ENCODE measurements around the gene ANKRD63. TPM values are rescaled to one million over a fixed set of nuclear protein-coding genes. Genes with fewer than 3 reads are reported as not detected.

ANKRD63 gene
- total RNA-seq, 1 experiment from 2014 or later, result 1.2 TPM

GRCh38 chr15:40327457-40327856 is 44.6 kb upstream of the ANKRD63 start:
- H3K27ac ChIP-seq (ENCODE audit: low read length), result no peak overlapping the region

GRCh38 chr15:40325700-40326099 is 42.8 kb upstream of the ANKRD63 start:
- H3K4me3 ChIP-seq (ENCODE audit: low read length), result peak overlapping the region; percentile 84
- no peaks in the 10 kb centered on the region for H3K9me2 ChIP-seq (replicated peaks; ENCODE audit: low read length)
- H3K27ac ChIP-seq (ENCODE audit: low read length), result no peak overlapping the region
- H3K4me2 ChIP-seq (ENCODE audit: low read length), result peak overlapping the region; percentile 81
- no peak overlapping the region for H2AFZ ChIP-seq (ENCODE audit: low read length)
- H3K9me3 ChIP-seq (ENCODE audit: low read length), result no peaks in the 10 kb centered on the region
- H3F3A ChIP-seq (ENCODE audit: low read length, unreplicated experiment), result peaks cover 4% of the 10 kb centered on the region
- H3K9ac ChIP-seq (ENCODE audit: low read length), result 0 out of 2 replicates have a peak overlapping the region, but pooled peaks have one; percentile 67
- no peaks in the 10 kb centered on the region for H3K27me3 ChIP-seq (ENCODE audit: low read length)
- no peak for ATAC-seq
- TF ChIP-seq EZH2phosphoT487 (IDR thresholded peaks at IDR 0.05; ENCODE audit: borderline replicate concordance, low read length), result no peak
- no peak for TF ChIP-seq CTCF (conservative IDR thresholded peaks at IDR 0.05; ENCODE audit: low read depth, low read length)
- TF ChIP-seq EZH2 (IDR thresholded peaks at IDR 0.05; ENCODE audit: low read length, unreplicated experiment), result no peak
- no peaks in the 10 kb centered on the region for H3K36me3 ChIP-seq (ENCODE audit: low read depth, low read length)
- no peak for DNase-seq
- ChIA-PET CTCF (interaction anchor here (0.8 kb wide), 1 partner anchor 42 kb away, joined by 3 read pairs; no protein-coding TSS in a partner anchor), POLR2A (ENCODE audit: unreplicated experiment) (interaction anchor here (1.3 kb wide), 1 partner anchor 14 kb away, joined by 9 read pairs; no protein-coding TSS in a partner anchor)
- intact Hi-C loops (cut with micrococcal nuclease), result no loop called here
- peaks cover 23% of the 10 kb centered on the region for H3K79me2 ChIP-seq (ENCODE audit: low read length)
- no TSS peak for BruUV-seq (replicated peaks)
- H4K20me1 ChIP-seq (ENCODE audit: low read length), result peaks cover 12% of the 10 kb centered on the region; the same call in 1 of the 2 replicates
- H3K4me1 ChIP-seq (ENCODE audit: insufficient read depth, low read length), result peaks cover 14% of the 10 kb centered on the region

More at GRCh38 chr15:40327457-40327856, 44.6 kb upstream of the ANKRD63 start:
- H3K9ac ChIP-seq (ENCODE audit: low read length), result no peak overlapping the region
- no peaks in the 10 kb centered on the region for H3K9me2 ChIP-seq (replicated peaks; ENCODE audit: low read length)
- intact Hi-C loops (cut with micrococcal nuclease), result no loop called here
- no peak for TF ChIP-seq EZH2 (IDR thresholded peaks at IDR 0.05; ENCODE audit: low read length, unreplicated experiment)
- no peak for TF ChIP-seq CTCF (conservative IDR thresholded peaks at IDR 0.05; ENCODE audit: low read depth, low read length)
- no peak for TF ChIP-seq EZH2phosphoT487 (IDR thresholded peaks at IDR 0.05; ENCODE audit: borderline replicate concordance, low read length)
- no peak overlapping the region for H3K4me3 ChIP-seq (ENCODE audit: low read length)
- no TSS peak for BruUV-seq (replicated peaks)
- H3K36me3 ChIP-seq (ENCODE audit: low read depth, low read length), result no peaks in the 10 kb centered on the region
- H3K4me1 ChIP-seq (ENCODE audit: insufficient read depth, low read length), result peaks cover 14% of the 10 kb centered on the region
- H3F3A ChIP-seq (ENCODE audit: low read length, unreplicated experiment), result peaks cover 15% of the 10 kb centered on the region
- POLR2A ChIA-PET (ENCODE audit: unreplicated experiment), result interaction anchor here (0.6 kb wide), 1 partner anchor 79 kb away, joined by 5 read pairs; no protein-coding TSS in a partner anchor
- H3K9me3 ChIP-seq (ENCODE audit: low read length), result no peaks in the 10 kb centered on the region
- H3K27me3 ChIP-seq (ENCODE audit: low read length), result no peaks in the 10 kb centered on the region
- ATAC-seq (no peak), DNase-seq (no peak)
- H4K20me1 ChIP-seq (ENCODE audit: low read length), result peaks cover 12% of the 10 kb centered on the region; the same call in 1 of the 2 replicates
- no peak overlapping the region for H2AFZ ChIP-seq (ENCODE audit: low read length)
- no peak overlapping the region for H3K4me2 ChIP-seq (ENCODE audit: low read length)
- H3K79me2 ChIP-seq (ENCODE audit: low read length), result peaks cover 23% of the 10 kb centered on the region
- CTCF ChIA-PET, result interaction anchor here (0.6 to 2.0 kb wide), 4 partner anchors 11 to 115 kb away, joined by 3 to 10 read pairs (median 4); no protein-coding TSS in a partner anchor

- Histone ChIP-seq H3K79me2 (ENCODE audit: low read length) (peaks cover 23% of the 10 kb centered on the region), H3K4me1 (ENCODE audit: insufficient read depth, low read length) (peaks cover 14% of the 10 kb centered on the region), H3K9me2 (replicated peaks; ENCODE audit: low read length) (no peaks in the 10 kb centered on the region), H3K9me3 (ENCODE audit: low read length) (no peaks in the 10 kb centered on the region), H3K27ac (ENCODE audit: low read length) (no peak overlapping the region), H3K4me2 (ENCODE audit: low read length) (peak overlapping the region; percentile 81), H3K36me3 (ENCODE audit: low read depth, low read length) (no peaks in the 10 kb centered on the region), H4K20me1 (ENCODE audit: low read length) (peaks cover 12% of the 10 kb centered on the region; the same call in 1 of the 2 replicates), H2AFZ (ENCODE audit: low read length) (no peak overlapping the region), H3F3A (ENCODE audit: low read length, unreplicated experiment) (peaks cover 3% of the 10 kb centered on the region), H3K27me3 (ENCODE audit: low read length) (no peaks in the 10 kb centered on the region), H3K4me3 (ENCODE audit: low read length) (peak overlapping the region; percentile 84), H3K9ac (ENCODE audit: low read length) (peak overlapping the region; percentile 67; the same call in 1 of the 2 replicates)
- intact Hi-C loops (cut with micrococcal nuclease), result no loop called here
- POLR2A ChIA-PET (ENCODE audit: unreplicated experiment), result interaction anchor here (0.7 to 0.9 kb wide), 2 partner anchors 9 to 13 kb away, joined by 3 to 4 read pairs; no protein-coding TSS in a partner anchor
- ATAC-seq (no peak), DNase-seq (no peak)
- TF ChIP-seq EZH2phosphoT487 (IDR thresholded peaks at IDR 0.05; ENCODE audit: borderline replicate concordance, low read length) (no peak), CTCF (conservative IDR thresholded peaks at IDR 0.05; ENCODE audit: low read depth, low read length) (no peak), EZH2 (IDR thresholded peaks at IDR 0.05; ENCODE audit: low read length, unreplicated experiment) (no peak)
- BruUV-seq (replicated peaks), result TSS peak; percentile 50
- CTCF ChIA-PET, result interaction anchor here (0.6 to 1.1 kb wide), 4 partner anchors 12 to 46 kb away, joined by 3 to 4 read pairs (median 3); no protein-coding TSS in a partner anchor
Observed at GRCh38 chr15:40325188-40325587, 42.3 kb upstream of the ANKRD63 start.
